ENCODE results near the gene LAMC3. TPM values are rescaled to one million over a fixed set of nuclear protein-coding genes. Genes with fewer than 3 reads are reported as not detected.

LAMC3 gene
- total and polyA plus RNA-seq, 2 donors from 2014 or later: 13.4 to 13.8 TPM

- TF ChIP-seq CTCF (IDR thresholded peaks at IDR 0.05; ENCODE audit: borderline replicate concordance, extremely low read depth, insufficient read depth): no peak
- no peak overlapping the region for H3K9ac ChIP-seq (ENCODE audit: low read length in 3 of 3)
- no peaks in the 10 kb centered on the region for H3K9me3 ChIP-seq (ENCODE audit: control insufficient read depth in 2 of 3, insufficient read depth in 1 of 3, low read length in 3 of 3)
- FAIRE-seq (no peak), DNase-seq (no peak)
- H3K4me1 ChIP-seq (ENCODE audit: control insufficient read depth in 2 of 3, insufficient read depth in 2 of 3, low read depth in 1 of 3, low read length in 3 of 3): no peaks in the 10 kb centered on the region
- H3K27me3 ChIP-seq (ENCODE audit: control insufficient read depth, insufficient read depth, low read length): no peaks in the 10 kb centered on the region
- no peak overlapping the region for H3K4me3 ChIP-seq (ENCODE audit: low read length in 3 of 3)
- H3K36me3 ChIP-seq (ENCODE audit: control insufficient read depth in 2 of 3, insufficient read depth in 3 of 3, low read length in 3 of 3): no peaks in the 10 kb centered on the region
- intact Hi-C loops (cut with DNase I): no loop called here
- H3K27ac ChIP-seq (ENCODE audit: low read depth in 2 of 2, low read length in 2 of 2): no peak overlapping the region
Observed at GRCh38 chr9:131053896-131054295, 44.9 kb downstream of the LAMC3 start.

GRCh38 chr9:131056781-131057506 is 48.0 kb downstream of the LAMC3 start:
- Histone ChIP-seq H3K4me3 (ENCODE audit: low read length in 3 of 3) (no peak overlapping the region), H3K9ac (ENCODE audit: low read length in 3 of 3) (no peak overlapping the region), H3K36me3 (ENCODE audit: control insufficient read depth in 2 of 3, insufficient read depth in 3 of 3, low read length in 3 of 3) (no peaks in the 10 kb centered on the region), H3K4me1 (ENCODE audit: control insufficient read depth in 2 of 3, insufficient read depth in 2 of 3, low read depth in 1 of 3, low read length in 3 of 3) (no peaks in the 10 kb centered on the region), H3K9me3 (ENCODE audit: control insufficient read depth in 2 of 3, insufficient read depth in 1 of 3, low read length in 3 of 3) (no peaks in the 10 kb centered on the region), H3K27ac (ENCODE audit: low read depth in 2 of 2, low read length in 2 of 2) (no peak overlapping the region), H3K27me3 (ENCODE audit: control insufficient read depth, insufficient read depth, low read length) (no peaks in the 10 kb centered on the region)
- intact Hi-C loops (cut with DNase I): no loop called here
- no peak for DNase-seq
- no peak for FAIRE-seq
- TF ChIP-seq CTCF (IDR thresholded peaks at IDR 0.05; ENCODE audit: borderline replicate concordance, extremely low read depth, insufficient read depth): no peak

GRCh38 chr9:131060900-131061630 is 52.1 kb downstream of the LAMC3 start:
- Histone ChIP-seq H3K4me3 (ENCODE audit: low read length in 3 of 3) (no peak overlapping the region), H3K9me3 (ENCODE audit: control insufficient read depth in 2 of 3, insufficient read depth in 1 of 3, low read length in 3 of 3) (no peaks in the 10 kb centered on the region), H3K9ac (ENCODE audit: low read length in 3 of 3) (no peak overlapping the region), H3K27me3 (ENCODE audit: control insufficient read depth, insufficient read depth, low read length) (no peaks in the 10 kb centered on the region), H3K27ac (ENCODE audit: low read depth in 2 of 2, low read length in 2 of 2) (no peak overlapping the region), H3K36me3 (ENCODE audit: control insufficient read depth in 2 of 3, insufficient read depth in 3 of 3, low read length in 3 of 3) (no peaks in the 10 kb centered on the region), H3K4me1 (ENCODE audit: control insufficient read depth in 2 of 3, insufficient read depth in 2 of 3, low read depth in 1 of 3, low read length in 3 of 3) (no peaks in the 10 kb centered on the region)
- TF ChIP-seq CTCF (IDR thresholded peaks at IDR 0.05; ENCODE audit: borderline replicate concordance, extremely low read depth, insufficient read depth): no peak
- DNase-seq (no peak), FAIRE-seq (no peak)
- intact Hi-C loops (cut with DNase I): no loop called here

Measured in kidney (tissue), 14 donors.